HCT116 (cell line): ENCODE data around the gene TRNP1.

ENCODE experiments used
- EZH2 ChIP-seq: fragments of 200-600 bp; sonication (generic); IDR thresholded peaks from 2 replicates; pipeline ENCODE4 v1.6.1; 2017; ENCODE audit warnings: antibody characterized with exemption, mixed run types
- EZH2phosphoT487 ChIP-seq: fragments of 200-600 bp; IDR thresholded peaks from 2 replicates; pipeline ENCODE4 v1.6.1; 2018; ENCODE audit warnings: antibody characterized with exemption, borderline replicate concordance
- JUND ChIP-seq: IDR thresholded peaks from 2 replicates; pipeline ENCODE4 v1.6.1; 2012
- POLR2A ChIP-seq: IDR thresholded peaks from 2 replicates; pipeline ENCODE4 v1.7.0; 2011; ENCODE audit warnings: borderline replicate concordance; ENCODE audit not compliant: insufficient read depth, insufficient read length; ENCODE audit errors: extremely low read depth
- RAD21 ChIP-seq: IDR thresholded peaks from 2 replicates; pipeline ENCODE4 v1.6.1; 2012; ENCODE audit warnings: low read depth, mild to moderate bottlenecking
- SIN3A ChIP-seq: IDR thresholded peaks from 2 replicates; pipeline ENCODE4 v1.6.1; 2012; ENCODE audit warnings: low read depth
- TF ChIP-seq, protein P1 (sequence below), 3 experiments: fragments of 200-600 bp in 1 of 3; sonication (generic) in 1 of 3; IDR thresholded peaks in 2 of 3; conservative IDR thresholded peaks in 1 of 3; 2 replicates each; pipeline ENCODE4 v1.5.1; 2012 to 2017; ENCODE audit warnings: low read depth in 2 of 3, low read length in 2 of 3, antibody characterized with exemption in 1 of 3, borderline replicate concordance in 1 of 3, control low read depth in 1 of 3, mild to moderate bottlenecking in 1 of 3, mixed read lengths in 1 of 3, mixed run types in 1 of 3, moderate library complexity in 1 of 3; ENCODE audit not compliant: insufficient read depth in 1 of 3

DNA sequence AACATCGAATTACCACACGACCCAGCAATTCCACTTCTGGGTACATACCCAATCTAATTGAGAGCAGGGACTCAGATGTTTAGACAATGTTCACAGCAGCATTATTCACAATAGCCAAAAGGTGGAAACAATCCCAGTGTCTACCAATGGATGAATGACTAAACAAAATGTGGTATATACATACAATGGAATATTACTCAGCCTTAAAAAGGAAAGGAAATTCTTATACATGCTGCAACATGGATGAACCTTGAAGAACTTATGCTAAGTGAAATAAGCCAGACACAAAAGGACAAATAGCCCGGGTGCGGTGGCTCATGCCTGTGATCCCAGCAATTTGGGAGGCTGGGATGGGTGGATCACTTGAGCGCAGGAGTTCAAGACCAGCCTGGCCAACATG, 40.1 kb upstream of the TRNP1 start:
- TF ChIP-seq POLR2A (no peak), RAD21 (no peak), EZH2 (no peak), JUND (no peak), SIN3A (no peak), EZH2phosphoT487 (no peak)
- TF ChIP-seq, protein P1, sequence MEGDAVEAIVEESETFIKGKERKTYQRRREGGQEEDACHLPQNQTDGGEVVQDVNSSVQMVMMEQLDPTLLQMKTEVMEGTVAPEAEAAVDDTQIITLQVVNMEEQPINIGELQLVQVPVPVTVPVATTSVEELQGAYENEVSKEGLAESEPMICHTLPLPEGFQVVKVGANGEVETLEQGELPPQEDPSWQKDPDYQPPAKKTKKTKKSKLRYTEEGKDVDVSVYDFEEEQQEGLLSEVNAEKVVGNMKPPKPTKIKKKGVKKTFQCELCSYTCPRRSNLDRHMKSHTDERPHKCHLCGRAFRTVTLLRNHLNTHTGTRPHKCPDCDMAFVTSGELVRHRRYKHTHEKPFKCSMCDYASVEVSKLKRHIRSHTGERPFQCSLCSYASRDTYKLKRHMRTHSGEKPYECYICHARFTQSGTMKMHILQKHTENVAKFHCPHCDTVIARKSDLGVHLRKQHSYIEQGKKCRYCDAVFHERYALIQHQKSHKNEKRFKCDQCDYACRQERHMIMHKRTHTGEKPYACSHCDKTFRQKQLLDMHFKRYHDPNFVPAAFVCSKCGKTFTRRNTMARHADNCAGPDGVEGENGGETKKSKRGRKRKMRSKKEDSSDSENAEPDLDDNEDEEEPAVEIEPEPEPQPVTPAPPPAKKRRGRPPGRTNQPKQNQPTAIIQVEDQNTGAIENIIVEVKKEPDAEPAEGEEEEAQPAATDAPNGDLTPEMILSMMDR (IDR thresholded peaks at IDR 0.05 in 2 of 3, conservative IDR thresholded peaks at IDR 0.05 in 1 of 3; ENCODE audit: borderline replicate concordance in 1 of 3, insufficient read depth in 1 of 3, low read depth in 2 of 3, low read length in 2 of 3), result no peak
